GM13977 (cell line): ENCODE data around the gene RERG.

Experiments
- DNase-seq: peaks from one replicate; pipeline ENCODE4 v3.0.0; 2012; ENCODE audit warnings: low spot score
- CTCF ChIP-seq: IDR thresholded peaks from 2 replicates; pipeline ENCODE4 v1.5.1; 2012; ENCODE audit warnings: mild to moderate bottlenecking, control low read depth; ENCODE audit not compliant: insufficient read depth; ENCODE audit errors: extremely low read depth, missing control alignments
- in situ Hi-C: fragments of 300-500 bp; cut with MboI; formaldehyde crosslinking; loops from one replicate; pipeline ENCODE4 v1.12.0; 2022; ENCODE audit warnings: low sequenced_read_pairs, low pct_unique_long_range_greater_than_20kb, mixed read lengths, inconsistent platforms; ENCODE audit not compliant: unreplicated experiment

The RERG gene

DNA sequence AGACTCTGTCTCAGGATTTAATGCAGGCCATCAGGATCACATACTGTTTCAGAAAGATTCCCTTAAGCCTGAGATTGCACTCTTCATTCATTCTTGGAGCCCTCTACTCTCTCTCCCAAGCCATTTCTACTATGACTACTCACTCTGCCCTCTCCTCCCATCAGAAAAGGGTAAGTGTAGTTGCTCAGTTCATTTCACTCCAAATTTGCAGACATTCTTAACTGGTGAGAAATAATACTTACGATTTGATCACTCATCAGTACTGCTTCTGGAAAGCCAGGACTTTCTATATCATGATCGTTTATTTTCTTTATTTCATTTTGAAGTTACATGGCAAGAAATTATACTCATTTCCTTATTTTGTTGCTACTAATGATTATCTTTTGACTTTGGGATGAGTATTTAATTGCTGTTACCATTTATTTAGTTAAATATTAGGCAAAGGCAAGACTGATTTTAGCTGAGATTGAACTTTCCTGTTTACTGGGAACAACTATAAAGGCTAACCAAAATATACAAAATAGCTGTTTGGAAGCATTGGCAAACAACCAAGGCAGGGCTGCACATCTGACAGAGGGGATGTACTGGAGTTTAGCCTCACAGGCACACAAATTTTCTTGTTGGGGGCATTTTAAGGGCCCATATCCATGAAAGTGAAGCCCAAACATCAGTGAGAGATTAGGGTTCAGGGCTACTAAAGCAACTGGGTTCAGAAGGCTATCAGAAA lies 4.1 kb upstream of the RERG start:
- no peak for TF ChIP-seq CTCF
- no peak for DNase-seq
- in situ Hi-C loops: loop anchor here (25.0 kb wide), 1 partner anchor 637 kb away; no protein-coding TSS in a partner anchor

DNA sequence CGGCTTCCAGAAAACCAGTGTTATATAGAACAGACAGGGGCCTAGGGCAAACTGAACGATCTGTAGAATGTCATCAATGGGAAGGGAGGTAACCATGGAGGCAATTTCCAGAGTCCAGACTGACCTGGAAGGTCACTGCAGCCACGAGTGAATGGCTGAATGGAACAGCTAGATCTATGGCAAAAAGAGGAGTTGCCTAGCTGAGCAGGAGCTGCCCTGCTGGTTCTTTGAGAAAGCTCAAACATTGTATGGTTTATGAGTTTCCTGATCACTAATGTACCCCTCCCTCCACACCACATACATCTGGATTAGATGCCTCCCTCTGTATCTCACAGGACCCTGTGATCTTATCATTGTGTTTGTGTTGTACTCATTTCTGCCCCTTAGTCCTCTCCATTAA lies 1.0 kb upstream of the RERG start:
- no peak for DNase-seq
- in situ Hi-C loops: no loop called here
- TF ChIP-seq CTCF: no peak

- in situ Hi-C loops: no loop called here
- no peak for DNase-seq
- no peak for TF ChIP-seq CTCF
Measured at GRCh38 chr12:15220451-15220850, 766 bp downstream of the RERG start.

GRCh38 chr12:15218794-15219193 lies 2.4 kb downstream of the RERG start:
- no peak for DNase-seq
- in situ Hi-C loops: no loop called here
- TF ChIP-seq CTCF: no peak

- DNase-seq: no peak
- TF ChIP-seq CTCF: no peak
- in situ Hi-C loops: no loop called here
Measured at GRCh38 chr12:15216036-15216889, 5.0 kb downstream of the RERG start.

GRCh38 chr12:15214851-15215601 lies 6.2 kb downstream of the RERG start:
- in situ Hi-C loops: no loop called here
- no peak for TF ChIP-seq CTCF
- DNase-seq: no peak
